ENCODE measurements around the gene OR51I2.

Gene OR51I2

DNA sequence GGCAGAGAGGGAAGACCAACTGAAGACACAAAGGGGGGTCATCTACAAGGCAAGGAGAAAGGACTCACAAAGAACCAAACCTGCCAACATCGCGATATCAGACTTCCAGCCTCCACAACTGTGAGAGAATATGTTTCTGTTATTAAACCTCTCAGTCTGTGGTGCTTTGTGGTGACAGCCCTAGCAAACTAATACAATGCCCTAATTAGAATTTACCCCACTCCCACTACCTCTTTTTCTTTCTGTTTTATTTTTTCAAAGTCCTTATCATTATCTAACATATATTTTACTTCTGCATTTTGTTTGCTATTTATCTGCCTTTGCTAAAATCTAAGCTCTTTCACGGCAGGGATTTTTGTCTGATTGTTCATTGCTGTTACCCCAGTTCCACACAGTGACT lies 36.9 kb downstream of the OR51I2 start:
- H3K4me3 ChIP-seq (ENCODE audit: low read length) = no peak overlapping the region
- DNase-seq (ENCODE audit: low read depth) = no peak
- TF ChIP-seq, protein P1, sequence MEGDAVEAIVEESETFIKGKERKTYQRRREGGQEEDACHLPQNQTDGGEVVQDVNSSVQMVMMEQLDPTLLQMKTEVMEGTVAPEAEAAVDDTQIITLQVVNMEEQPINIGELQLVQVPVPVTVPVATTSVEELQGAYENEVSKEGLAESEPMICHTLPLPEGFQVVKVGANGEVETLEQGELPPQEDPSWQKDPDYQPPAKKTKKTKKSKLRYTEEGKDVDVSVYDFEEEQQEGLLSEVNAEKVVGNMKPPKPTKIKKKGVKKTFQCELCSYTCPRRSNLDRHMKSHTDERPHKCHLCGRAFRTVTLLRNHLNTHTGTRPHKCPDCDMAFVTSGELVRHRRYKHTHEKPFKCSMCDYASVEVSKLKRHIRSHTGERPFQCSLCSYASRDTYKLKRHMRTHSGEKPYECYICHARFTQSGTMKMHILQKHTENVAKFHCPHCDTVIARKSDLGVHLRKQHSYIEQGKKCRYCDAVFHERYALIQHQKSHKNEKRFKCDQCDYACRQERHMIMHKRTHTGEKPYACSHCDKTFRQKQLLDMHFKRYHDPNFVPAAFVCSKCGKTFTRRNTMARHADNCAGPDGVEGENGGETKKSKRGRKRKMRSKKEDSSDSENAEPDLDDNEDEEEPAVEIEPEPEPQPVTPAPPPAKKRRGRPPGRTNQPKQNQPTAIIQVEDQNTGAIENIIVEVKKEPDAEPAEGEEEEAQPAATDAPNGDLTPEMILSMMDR (IDR thresholded peaks at IDR 0.05; ENCODE audit: insufficient read depth, low read depth, low read length, missing control alignments) = no peak

DNA sequence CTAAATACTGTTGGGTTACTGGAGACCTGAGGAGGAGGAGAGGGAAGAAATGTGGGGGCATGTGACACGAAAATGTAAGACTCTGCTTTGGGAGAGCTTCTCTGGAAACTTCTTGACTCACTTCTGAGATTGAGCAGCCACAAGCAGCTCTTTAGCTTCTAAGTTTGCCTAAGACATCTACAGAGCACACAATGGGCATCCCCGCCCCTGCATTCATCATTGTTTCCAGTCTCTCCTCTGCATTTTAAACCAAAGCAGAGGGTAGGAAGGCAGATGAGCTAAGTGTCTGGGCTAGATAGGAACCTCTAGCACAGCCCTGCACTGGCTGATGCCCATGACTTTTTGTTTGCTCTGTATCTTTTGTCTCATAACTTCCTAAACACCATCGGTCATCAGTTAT lies 37.3 kb downstream of the OR51I2 start:
- TF ChIP-seq, protein P1 (IDR thresholded peaks at IDR 0.05; ENCODE audit: insufficient read depth, low read depth, low read length, missing control alignments) = no peak
- DNase-seq (ENCODE audit: low read depth) = no peak
- H3K4me3 ChIP-seq (ENCODE audit: low read length) = no peak overlapping the region

DNA sequence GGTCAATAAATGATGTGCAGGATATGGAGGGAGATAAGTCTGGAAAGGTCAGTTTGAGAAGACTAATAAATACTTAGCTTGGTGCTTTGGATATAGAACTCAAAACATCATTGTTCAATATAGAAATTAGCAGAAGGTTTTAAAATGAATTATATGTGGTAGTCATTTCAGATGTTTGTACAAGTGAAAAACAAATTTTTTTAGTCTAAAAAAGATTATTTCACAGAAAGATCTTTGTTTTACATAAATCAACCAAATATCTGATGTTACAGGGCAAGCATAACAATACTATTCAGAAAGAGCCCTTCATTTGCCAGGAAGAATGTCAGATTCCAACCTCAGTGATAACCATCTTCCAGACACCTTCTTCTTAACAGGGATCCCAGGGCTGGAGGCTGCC lies 39.3 kb downstream of the OR51I2 start, which contains the start of gene OR52D1:
Gene OR52D1 (plus strand): TSS at position 301 of the 400 bp plus-strand sequence. CDS start 22 bp downstream, at position 323.
- DNase-seq (ENCODE audit: low read depth) = no peak
- no peak within 1 kb of the TSS for H3K4me3 ChIP-seq (ENCODE audit: low read length)
- TF ChIP-seq, protein P1 (IDR thresholded peaks at IDR 0.05; ENCODE audit: insufficient read depth, low read depth, low read length, missing control alignments) = no peak

DNA sequence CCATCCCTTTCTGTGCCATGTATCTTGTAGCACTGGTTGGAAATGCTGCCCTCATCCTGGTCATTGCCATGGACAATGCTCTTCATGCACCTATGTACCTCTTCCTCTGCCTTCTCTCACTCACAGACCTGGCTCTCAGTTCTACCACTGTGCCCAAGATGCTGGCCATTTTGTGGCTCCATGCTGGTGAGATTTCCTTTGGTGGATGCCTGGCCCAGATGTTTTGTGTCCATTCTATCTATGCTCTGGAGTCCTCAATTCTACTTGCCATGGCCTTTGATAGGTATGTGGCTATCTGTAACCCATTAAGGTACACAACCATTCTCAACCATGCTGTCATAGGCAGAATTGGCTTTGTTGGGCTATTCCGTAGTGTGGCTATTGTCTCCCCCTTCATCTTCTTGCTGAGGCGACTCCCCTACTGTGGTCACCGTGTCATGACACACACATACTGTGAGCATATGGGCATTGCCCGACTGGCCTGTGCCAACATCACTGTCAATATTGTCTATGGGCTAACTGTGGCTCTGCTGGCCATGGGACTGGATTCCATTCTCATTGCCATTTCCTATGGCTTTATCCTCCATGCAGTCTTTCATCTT lies 39.8 kb downstream of the OR51I2 start:
- H3K4me3 ChIP-seq (ENCODE audit: low read length) = no peak overlapping the region
- DNase-seq (ENCODE audit: low read depth) = no peak
- TF ChIP-seq, protein P1 (IDR thresholded peaks at IDR 0.05; ENCODE audit: insufficient read depth, low read depth, low read length, missing control alignments) = no peak

DNA sequence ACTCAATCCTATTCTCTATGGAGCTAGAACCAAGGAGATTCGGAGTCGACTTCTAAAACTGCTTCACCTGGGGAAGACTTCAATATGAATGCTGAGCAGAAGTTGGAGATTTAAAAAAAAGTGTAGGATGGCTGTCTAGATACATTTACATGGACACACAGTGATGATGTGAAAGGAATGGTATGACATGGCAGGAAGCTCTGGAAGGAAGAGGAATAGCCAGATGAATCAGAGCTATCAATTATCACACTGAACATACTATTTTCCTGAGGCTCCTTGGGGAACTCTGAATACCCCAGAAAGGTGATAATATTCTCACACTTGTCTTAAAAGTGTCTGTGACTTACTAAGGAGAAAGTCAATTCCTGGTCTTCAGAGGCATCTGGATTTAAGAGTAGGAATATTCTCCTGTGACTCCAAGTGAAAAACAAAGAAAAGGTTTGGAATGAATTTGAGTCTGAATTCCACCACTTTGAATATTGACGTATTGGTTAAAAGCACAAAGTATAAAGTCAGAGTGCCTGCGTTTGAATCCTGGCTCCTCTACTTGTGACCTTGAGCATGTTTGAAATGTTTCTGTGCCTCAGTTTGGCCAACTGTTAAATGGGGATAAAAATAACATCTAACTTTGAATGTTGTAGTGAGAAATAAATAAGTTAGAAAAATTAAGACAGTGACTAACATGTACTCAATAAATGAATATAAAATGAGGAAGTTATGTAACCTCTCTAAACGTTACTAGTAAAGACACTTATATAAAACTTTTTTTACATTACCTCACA lies 40.6 kb downstream of the OR51I2 start:
- H3K4me3 ChIP-seq (ENCODE audit: low read length) = no peak overlapping the region
- TF ChIP-seq, protein P1 (IDR thresholded peaks at IDR 0.05; ENCODE audit: insufficient read depth, low read depth, low read length, missing control alignments) = no peak
- DNase-seq (ENCODE audit: low read depth) = peak; percentile 20

DNA sequence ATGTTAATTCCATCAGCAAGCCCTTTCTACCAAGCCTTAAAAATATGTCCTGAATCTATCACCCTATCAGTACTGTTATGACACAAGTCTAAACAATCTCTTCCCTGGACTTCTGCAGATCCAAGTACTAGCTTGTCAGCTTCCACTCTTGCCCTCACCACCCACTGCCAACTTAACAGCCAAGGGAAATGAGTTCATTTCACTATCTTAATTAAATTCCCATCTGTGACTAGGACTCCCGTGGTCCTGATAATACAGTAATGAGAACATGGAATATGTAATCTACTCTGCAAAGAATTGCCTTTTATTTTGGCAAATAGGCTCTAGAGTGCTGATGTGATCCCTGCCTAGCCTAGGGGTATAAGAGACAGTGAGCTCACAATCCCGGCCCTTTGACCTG lies 50.5 kb downstream of the OR51I2 start:
- no peak for DNase-seq (ENCODE audit: low read depth)
- TF ChIP-seq, protein P1 (IDR thresholded peaks at IDR 0.05; ENCODE audit: insufficient read depth, low read depth, low read length, missing control alignments) = no peak
- no peak overlapping the region for H3K4me3 ChIP-seq (ENCODE audit: low read length)

All from epithelial cell of esophagus (primary cell).